H9 (cell line): ENCODE data around the gene ITPR1. TPM values are rescaled to one million over a fixed set of nuclear protein-coding genes. Genes with fewer than 3 reads are reported as not detected.

Experiments
- DNase-seq: peaks from one replicate; pipeline ENCODE4 v3.0.0-alpha.2; 2017
- H2AFZ ChIP-seq: one replicate; pipeline ENCODE4 v1.6.1; 2013; ENCODE audit warnings: mild to moderate bottlenecking, low read length, control low read depth, moderate library complexity
- H2AK5ac ChIP-seq: 2 replicates; pipeline ENCODE4 v1.6.1; 2013; ENCODE audit warnings: low read length, control low read depth, mixed read lengths; ENCODE audit not compliant: insufficient read length
- H2BK120ac ChIP-seq: one replicate; pipeline ENCODE4 v1.6.1; 2013; ENCODE audit warnings: low read depth, mild to moderate bottlenecking, low read length, control low read depth, inconsistent platforms; ENCODE audit not compliant: poor library complexity, severe bottlenecking
- H2BK12ac ChIP-seq: 2 replicates; pipeline ENCODE4 v1.6.1; 2013; ENCODE audit warnings: low read length, control low read depth, mixed read lengths, low read depth; ENCODE audit not compliant: insufficient read length
- H2BK15ac ChIP-seq: 2 replicates; pipeline ENCODE4 v1.6.1; 2013; ENCODE audit warnings: low read depth, low read length, control low read depth
- H2BK20ac ChIP-seq: one replicate; pipeline ENCODE4 v1.6.1; 2013; ENCODE audit warnings: low read depth, mild to moderate bottlenecking, low read length, control low read depth, inconsistent platforms; ENCODE audit not compliant: poor library complexity, severe bottlenecking
- H2BK5ac ChIP-seq: 2 replicates; pipeline ENCODE4 v1.6.1; 2013; ENCODE audit warnings: low read length, control low read depth, mixed read lengths; ENCODE audit not compliant: insufficient read length
- H3K14ac ChIP-seq: 2 replicates; pipeline ENCODE4 v1.6.1; 2013; ENCODE audit warnings: low read length, control low read depth; ENCODE audit not compliant: insufficient read depth
- H3K18ac ChIP-seq: 2 replicates; pipeline ENCODE4 v1.6.1; 2013; ENCODE audit warnings: low read depth, mild to moderate bottlenecking, mixed read lengths, low read length, control low read depth; ENCODE audit not compliant: insufficient read length
- H3K23ac ChIP-seq: 2 replicates; pipeline ENCODE4 v1.6.1; 2013; ENCODE audit warnings: low read length, control low read depth, mixed read lengths, low read depth; ENCODE audit not compliant: insufficient read length
- H3K23me2 ChIP-seq: 2 replicates; pipeline ENCODE4 v1.6.1; 2013; ENCODE audit warnings: low read depth, mild to moderate bottlenecking, mixed read lengths, low read length, control low read depth; ENCODE audit not compliant: insufficient read length, poor library complexity, severe bottlenecking
- H3K27ac ChIP-seq: 2 replicates; pipeline ENCODE4 v1.5.1; 2013; ENCODE audit warnings: low read length, control low read depth, mixed read lengths, low read depth; ENCODE audit not compliant: insufficient read length
- H3K27me3 ChIP-seq: 2 replicates; pipeline ENCODE4 v1.6.1; 2013; ENCODE audit warnings: low read length, control low read depth, inconsistent platforms; ENCODE audit not compliant: insufficient read depth
- H3K4ac ChIP-seq: 2 replicates; pipeline ENCODE4 v1.6.1; 2013; ENCODE audit warnings: low read depth, mild to moderate bottlenecking, control low read depth, inconsistent platforms, low read length, moderate library complexity
- H3K4me1 ChIP-seq: 2 replicates; pipeline ENCODE4 v1.6.1; 2013; ENCODE audit warnings: low read length, control low read depth, inconsistent platforms; ENCODE audit not compliant: insufficient read depth
- H3K4me2 ChIP-seq: 2 replicates; pipeline ENCODE4 v1.6.1; 2013; ENCODE audit warnings: low read length, control low read depth, mixed read lengths; ENCODE audit not compliant: insufficient read length, insufficient read depth
- H3K56ac ChIP-seq: 2 replicates; pipeline ENCODE4 v1.6.1; 2013; ENCODE audit warnings: low read depth, mild to moderate bottlenecking, mixed read lengths, low read length, control low read depth; ENCODE audit not compliant: insufficient read length
- H3K79me1 ChIP-seq: 2 replicates; pipeline ENCODE4 v1.6.1; 2013; ENCODE audit warnings: low read depth, mild to moderate bottlenecking, moderate library complexity, low read length, control low read depth, inconsistent platforms; ENCODE audit not compliant: insufficient read depth, poor library complexity, severe bottlenecking
- H3K79me2 ChIP-seq: 2 replicates; pipeline ENCODE4 v1.6.1; 2013; ENCODE audit warnings: low read length, control low read depth, inconsistent platforms; ENCODE audit not compliant: insufficient read depth
- H3K9ac ChIP-seq: 2 replicates; pipeline ENCODE4 v1.6.1; 2013; ENCODE audit warnings: low read length, control low read depth, mixed read lengths; ENCODE audit not compliant: insufficient read length; ENCODE audit errors: extremely low read depth
- H3K9me3 ChIP-seq: one replicate; pipeline ENCODE4 v1.6.1; 2013; ENCODE audit warnings: low read depth, low read length, inconsistent platforms; ENCODE audit not compliant: control insufficient read depth
- H3T11ph ChIP-seq: one replicate; pipeline ENCODE4 v1.6.1; 2013; ENCODE audit warnings: mild to moderate bottlenecking, low read length, control low read depth, inconsistent platforms
- H4K20me1 ChIP-seq: one replicate; pipeline ENCODE4 v1.6.1; 2013; ENCODE audit not compliant: control insufficient read depth, insufficient read length, insufficient read depth
- H4K5ac ChIP-seq: 2 replicates; pipeline ENCODE4 v1.6.1; 2013; ENCODE audit warnings: low read depth, mild to moderate bottlenecking, mixed read lengths, low read length, control low read depth; ENCODE audit not compliant: insufficient read length
- H4K8ac ChIP-seq: replicated peaks from 2 replicates; pipeline ENCODE4 v1.6.1; 2013; ENCODE audit warnings: low read length, control low read depth, mixed read lengths, low read depth; ENCODE audit not compliant: insufficient read length
- H4K91ac ChIP-seq: 2 replicates; pipeline ENCODE4 v1.6.1; 2013; ENCODE audit warnings: low read depth, mild to moderate bottlenecking, moderate library complexity, mixed read lengths, low read length, control low read depth; ENCODE audit not compliant: insufficient read length
- H3K27ac Mint-ChIP-seq, 3 experiments: 2 replicates in 2 of 3; 3 replicates in 1 of 3; pipeline ENCODE4 v1.8.0; 2020 to 2021; ENCODE audit warnings: mixed read lengths in 3 of 3, mild to moderate bottlenecking in 1 of 3, moderate library complexity in 1 of 3
- H3K27me3 Mint-ChIP-seq: 2 replicates; pipeline ENCODE4 v1.8.0; 2021; ENCODE audit warnings: low read depth, mild to moderate bottlenecking, moderate library complexity, mixed read lengths
- H3K36me3 Mint-ChIP-seq, 3 experiments: 2 replicates in 2 of 3; 3 replicates in 1 of 3; pipeline ENCODE4 v1.8.0; 2020 to 2021; ENCODE audit warnings: low read depth in 3 of 3, mixed read lengths in 3 of 3; ENCODE audit not compliant: insufficient read depth in 1 of 3
- H3K4me1 Mint-ChIP-seq, 2 experiments: 2 replicates each; pipeline ENCODE4 v1.8.0; 2020; ENCODE audit warnings: mixed read lengths in 2 of 2
- H3K4me3 Mint-ChIP-seq, 2 experiments: 2 replicates in 1 of 2; 3 replicates in 1 of 2; pipeline ENCODE4 v1.8.0; 2020 to 2021; ENCODE audit warnings: mild to moderate bottlenecking in 2 of 2, mixed read lengths in 2 of 2, moderate library complexity in 1 of 2
- H3K9me3 Mint-ChIP-seq, 2 experiments: 2 replicates in 1 of 2; 3 replicates in 1 of 2; pipeline ENCODE4 v1.8.0; 2020; ENCODE audit warnings: mild to moderate bottlenecking in 2 of 2, mixed read lengths in 2 of 2, moderate library complexity in 1 of 2
- CTCF ChIP-seq: fragments of 200-600 bp; sonication (generic); conservative IDR thresholded peaks from 3 replicates; pipeline ENCODE4 v1.8.0; 2021; ENCODE audit warnings: antibody characterized with exemption, mild to moderate bottlenecking
- WGBS: extraction: QIAGEN DNeasy Blood & Tissue Kit; methylation state at CpG from one replicate; pipeline ENCODE4 v1.1.7; 2013; ENCODE audit warnings: missing lambda C conversion rate, low lambda C conversion rate, mixed read lengths; ENCODE audit not compliant: insufficient read length; ENCODE audit errors: extremely low coverage; 5-methylcytosine and 5-hydroxymethylcytosine counted together
- total RNA-seq: library from RNA; stranded (reverse); gene quantifications from 2 replicates; pipeline ENCODE4 v1.2.1, GENCODE V29; 2021

Gene ITPR1
- total RNA-seq, 1 experiment from 2014 or later, result 4.2 TPM

GRCh38 chr3:4821975-4822374 is 328.8 kb downstream of the ITPR1 start:
- H3K27ac ChIP-seq, result no peak overlapping the region
- H3K4ac ChIP-seq, result no peak overlapping the region
- H2BK15ac ChIP-seq, result no peak overlapping the region
- H3K27me3 Mint-ChIP-seq, result peaks cover 1% of the 10 kb centered on the region; the same call in 1 of the 2 replicates
- peaks cover 14 to 18% (median 14%) of the 10 kb centered on the region in 3 experiments for H3K36me3 Mint-ChIP-seq
- H3K23ac ChIP-seq, result no peak overlapping the region
- no peak overlapping the region for H3K56ac ChIP-seq
- peaks cover 10 to 11% of the 10 kb centered on the region in 2 experiments for H3K9me3 Mint-ChIP-seq
- H3K23me2 ChIP-seq, result no peaks in the 10 kb centered on the region
- H3K18ac ChIP-seq, result no peak overlapping the region
- no peak overlapping the region for H4K91ac ChIP-seq
- H3K4me2 ChIP-seq, result no peak overlapping the region
- DNase-seq, result no peak
- no peak overlapping the region for H4K5ac ChIP-seq
- no peaks in the 10 kb centered on the region for H3K9me3 ChIP-seq
- no peaks in the 10 kb centered on the region for H3K79me1 ChIP-seq
- no peak overlapping the region for H2BK5ac ChIP-seq
- no peak overlapping the region for H2AFZ ChIP-seq
- no CpG with 5 or more reads among the region's 11 CpGs for WGBS
- peaks cover 2% of the 10 kb centered on the region; the same call in 1 of the 2 replicates for H3K4me1 ChIP-seq
- H2AK5ac ChIP-seq, result no peak overlapping the region
- TF ChIP-seq CTCF, result no peak
- peaks cover 13 to 18% of the 10 kb centered on the region in 2 experiments for H3K4me1 Mint-ChIP-seq
- no peak overlapping the region for H3K27ac Mint-ChIP-seq
- no peak overlapping the region for H2BK12ac ChIP-seq
- no peak overlapping the region for H3K14ac ChIP-seq
- H3K9ac ChIP-seq, result no peak overlapping the region
- no peak overlapping the region for H4K8ac ChIP-seq
- H3K79me2 ChIP-seq, result no peaks in the 10 kb centered on the region
- no peaks in the 10 kb centered on the region for H3K27me3 ChIP-seq
- H4K20me1 ChIP-seq, result no peaks in the 10 kb centered on the region
- H3T11ph ChIP-seq, result no peak overlapping the region
- H2BK120ac ChIP-seq, result no peak overlapping the region
- H2BK20ac ChIP-seq, result no peak overlapping the region
- no peak overlapping the region for H3K4me3 Mint-ChIP-seq
